ENCODE results near the gene G3BP1. TPM values are rescaled to one million over a fixed set of nuclear protein-coding genes. Genes with fewer than 3 reads are reported as not detected.
"Not testable (repeated sequence)": the region's sequence is repeated elsewhere in the genome, so short reads cannot be mapped to it uniquely, and the experiment has no call there.

Gene G3BP1
- total and polyA plus RNA-seq, 12 donors, result 11.5 to 167 (median 95.0) TPM

DNA sequence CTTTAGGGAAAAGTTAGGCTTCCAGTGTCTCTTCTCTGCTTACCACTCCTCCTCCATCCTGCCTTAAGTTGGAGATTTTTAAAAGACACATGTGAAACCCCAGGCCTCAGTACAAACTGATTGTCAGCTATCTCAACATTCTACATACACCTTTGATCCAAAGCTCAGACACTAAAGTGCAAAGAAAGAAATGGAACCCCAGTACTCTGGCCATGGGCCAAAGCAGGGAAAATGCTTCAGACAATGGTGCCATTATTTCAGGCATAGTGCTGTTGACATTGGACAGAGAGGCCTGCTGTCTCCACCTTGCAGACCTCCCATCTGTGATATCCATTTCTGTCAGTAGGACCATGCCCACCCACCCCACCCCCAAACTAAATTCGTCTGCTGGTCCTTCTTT is 49.1 kb downstream of the G3BP1 start:
- Histone ChIP-seq H3K4me3 (no peak overlapping the region), H3K4me1 (replicated peaks in 1 of 2) (peaks cover 0 to 9% of the 10 kb centered on the region in 2 donors), H3K9me3 (replicated peaks in 1 of 3) (no peaks in the 10 kb centered on the region), H3K27me3 (no peaks in the 10 kb centered on the region), H3K36me3 (replicated peaks in 1 of 2) (no peaks in the 10 kb centered on the region), H3K27ac (no peak overlapping the region)
- TF ChIP-seq, protein P1, sequence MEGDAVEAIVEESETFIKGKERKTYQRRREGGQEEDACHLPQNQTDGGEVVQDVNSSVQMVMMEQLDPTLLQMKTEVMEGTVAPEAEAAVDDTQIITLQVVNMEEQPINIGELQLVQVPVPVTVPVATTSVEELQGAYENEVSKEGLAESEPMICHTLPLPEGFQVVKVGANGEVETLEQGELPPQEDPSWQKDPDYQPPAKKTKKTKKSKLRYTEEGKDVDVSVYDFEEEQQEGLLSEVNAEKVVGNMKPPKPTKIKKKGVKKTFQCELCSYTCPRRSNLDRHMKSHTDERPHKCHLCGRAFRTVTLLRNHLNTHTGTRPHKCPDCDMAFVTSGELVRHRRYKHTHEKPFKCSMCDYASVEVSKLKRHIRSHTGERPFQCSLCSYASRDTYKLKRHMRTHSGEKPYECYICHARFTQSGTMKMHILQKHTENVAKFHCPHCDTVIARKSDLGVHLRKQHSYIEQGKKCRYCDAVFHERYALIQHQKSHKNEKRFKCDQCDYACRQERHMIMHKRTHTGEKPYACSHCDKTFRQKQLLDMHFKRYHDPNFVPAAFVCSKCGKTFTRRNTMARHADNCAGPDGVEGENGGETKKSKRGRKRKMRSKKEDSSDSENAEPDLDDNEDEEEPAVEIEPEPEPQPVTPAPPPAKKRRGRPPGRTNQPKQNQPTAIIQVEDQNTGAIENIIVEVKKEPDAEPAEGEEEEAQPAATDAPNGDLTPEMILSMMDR (IDR thresholded peaks at IDR 0.05), result no peak
- DNase-seq, result no peak
- intact Hi-C loops (cut with DNase I), result loop anchor here (10.0 kb wide), 2 partner anchors 324 to 684 kb away; no protein-coding TSS in a partner anchor
- 75 to 94% (median 83%) methylated on average over 1 of the region's 1 CpG for WGBS, 4 donors

DNA sequence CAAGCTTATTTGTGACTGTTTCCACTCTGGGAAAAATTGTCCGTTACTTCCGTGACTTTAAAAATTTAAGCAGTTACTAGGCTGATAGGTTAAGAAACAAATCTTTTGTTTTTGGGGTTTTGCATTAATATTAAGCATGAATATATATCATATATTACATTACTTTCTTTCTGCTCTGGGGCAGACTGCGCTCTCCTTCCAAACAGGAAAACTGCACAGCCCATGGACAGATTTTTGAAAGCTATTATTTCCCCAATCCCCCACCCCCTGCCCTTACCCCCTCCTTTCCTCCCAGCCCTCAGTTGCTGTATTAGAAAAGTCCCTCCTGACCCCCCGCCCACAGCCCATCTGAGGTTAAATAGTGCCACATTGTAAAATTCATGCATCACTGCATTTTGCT is 50.4 kb downstream of the G3BP1 start:
- DNase-seq, result no peak
- H3K36me3 ChIP-seq (replicated peaks in 1 of 2), result no peaks in the 10 kb centered on the region
- peaks cover 0 to 9% of the 10 kb centered on the region in 2 donors for H3K4me1 ChIP-seq (replicated peaks in 1 of 2)
- no peak overlapping the region for H3K27ac ChIP-seq
- TF ChIP-seq POLR2A (IDR thresholded peaks at IDR 0.05), result no peak
- TF ChIP-seq, protein P1 (IDR thresholded peaks at IDR 0.05), result no peak
- intact Hi-C loops (cut with DNase I), result loop anchor here (10.0 kb wide), 2 partner anchors 323 to 683 kb away; no protein-coding TSS in a partner anchor
- no peaks in the 10 kb centered on the region for H3K9me3 ChIP-seq (replicated peaks in 1 of 3)
- H3K4me3 ChIP-seq, result no peak overlapping the region
- H3K27me3 ChIP-seq, result no peaks in the 10 kb centered on the region
- WGBS, 4 donors, result 95 to 98% (median 96%) methylated on average over 4 of the region's 4 CpGs

DNA sequence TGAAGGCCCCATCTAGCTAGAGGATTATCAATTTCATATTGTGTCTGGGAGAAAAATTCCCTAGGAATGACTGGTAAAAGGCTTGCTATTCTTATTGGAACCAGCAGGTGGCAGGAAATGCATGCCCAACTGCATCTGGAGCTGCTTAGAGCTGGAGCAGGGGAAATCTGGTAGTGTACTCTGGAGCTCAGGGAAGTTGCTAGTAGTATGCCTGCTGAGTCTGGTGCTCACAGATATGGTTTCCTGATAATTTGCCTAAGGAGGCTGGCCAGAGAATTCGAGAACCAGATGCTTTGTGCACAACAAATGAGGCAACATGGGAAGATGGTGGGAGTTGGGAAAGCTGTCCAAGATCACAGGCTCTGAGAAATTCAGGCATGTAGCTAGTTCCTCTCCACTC is 53.7 kb downstream of the G3BP1 start:
- H3K27ac ChIP-seq, result no peak overlapping the region
- DNase-seq, result peak; percentile 60 to 81 (median 62)
- H3K4me3 ChIP-seq, result no peak overlapping the region
- H3K36me3 ChIP-seq (replicated peaks in 1 of 2), result no peaks in the 10 kb centered on the region
- TF ChIP-seq POLR2A (IDR thresholded peaks at IDR 0.05), result no peak
- TF ChIP-seq, protein P1 (IDR thresholded peaks at IDR 0.05), result peak; percentile 75 to 88 (median 81)
- H3K27me3 ChIP-seq, result no peaks in the 10 kb centered on the region
- intact Hi-C loops (cut with DNase I), result loop anchor here (5.0 to 10.0 kb wide), 3 partner anchors 319 to 679 kb away; no protein-coding TSS in a partner anchor
- H3K4me1 ChIP-seq (replicated peaks in 1 of 2), result no peaks in the 10 kb centered on the region
- no peaks in the 10 kb centered on the region for H3K9me3 ChIP-seq (replicated peaks in 1 of 3)
- WGBS, 4 donors, result 19 to 42% (median 21%) methylated on average over 1 of the region's 1 CpG

DNA sequence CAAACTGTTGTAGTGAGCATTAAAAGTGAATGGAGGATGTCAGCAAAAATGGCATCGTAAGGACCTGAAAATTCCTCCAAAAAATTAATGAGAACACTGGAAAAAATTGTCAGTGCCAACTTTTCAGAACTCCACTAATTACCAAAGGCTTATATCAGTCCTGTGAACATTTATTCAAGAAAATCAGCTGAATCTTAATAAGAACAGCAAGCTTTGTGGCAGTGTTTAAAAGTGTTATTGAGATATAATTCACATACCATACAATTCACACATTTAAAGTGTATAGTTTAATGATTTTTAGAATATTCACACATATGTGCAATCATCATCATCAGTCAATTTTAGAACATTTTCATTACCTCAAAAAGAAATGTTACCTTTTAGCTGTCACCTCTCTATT is 57.6 kb downstream of the G3BP1 start:
- DNase-seq, result no peak
- Histone ChIP-seq H3K27ac (no peak overlapping the region), H3K27me3 (no peaks in the 10 kb centered on the region), H3K4me3 (no peak overlapping the region), H3K36me3 (replicated peaks in 1 of 2) (no peaks in the 10 kb centered on the region), H3K9me3 (replicated peaks in 1 of 3) (peaks cover 0 to 11% (median 1%) of the 10 kb centered on the region in 3 donors), H3K4me1 (replicated peaks in 1 of 2) (no peaks in the 10 kb centered on the region)
- TF ChIP-seq, protein P1 (IDR thresholded peaks at IDR 0.05), result no peak
- TF ChIP-seq POLR2A (IDR thresholded peaks at IDR 0.05), result no peak
- 92 to 98% (median 95%) methylated on average over 1 of the region's 1 CpG for WGBS, 4 donors
- intact Hi-C loops (cut with DNase I), result loop anchor here (5.0 to 10.0 kb wide), 3 partner anchors 315 to 675 kb away; no protein-coding TSS in a partner anchor

DNA sequence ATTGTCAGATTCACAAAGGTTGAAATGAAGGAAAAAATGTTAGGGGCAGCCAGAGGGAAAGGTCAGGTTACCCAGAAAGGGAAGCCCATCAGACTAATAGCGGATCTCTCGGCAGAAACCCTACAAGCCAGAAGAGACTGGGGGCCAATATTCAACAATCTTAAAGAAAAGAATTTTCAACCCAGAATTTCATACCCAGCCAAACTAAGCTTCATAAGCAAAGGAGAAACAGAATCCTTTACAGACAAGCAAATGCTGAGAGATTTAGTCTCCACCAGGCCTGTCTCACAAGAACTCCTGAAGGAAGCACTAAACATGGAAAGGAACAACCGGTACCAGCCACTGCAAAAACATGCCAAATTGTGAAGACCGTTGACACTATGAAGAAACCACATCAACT is 61.1 kb downstream of the G3BP1 start:
- intact Hi-C loops (cut with DNase I); H3K36me3 ChIP-seq (replicated peaks in 1 of 2); H3K4me1 ChIP-seq (replicated peaks in 1 of 2); DNase-seq; H3K27ac ChIP-seq; H3K4me3 ChIP-seq; H3K27me3 ChIP-seq: not testable (repeated sequence)
- 96 to 99% (median 97%) methylated on average over 4 of the region's 4 CpGs for WGBS, 4 donors
- H3K9me3 ChIP-seq (replicated peaks in 1 of 3), result peaks cover 0 to 18% (median 3%) of the 10 kb centered on the region in 3 donors
